Stomach (tissue), 4 donors: ENCODE measurements around the gene VAV3.

ENCODE experiments used
- POLR2A ChIP-seq, 4 donors: fragments of 450-650 bp; IDR thresholded peaks; one replicate each; pipeline ENCODE4 v1.6.1; 2016; ENCODE audit warnings: antibody characterized with exemption in 4 of 4, control low read depth in 2 of 4, mild to moderate bottlenecking in 1 of 4, moderate library complexity in 1 of 4
- TF ChIP-seq, protein P1 (sequence below), 7 experiments: fragments of 450-650 bp in 4 of 7; fragments of 200-600 bp in 3 of 7; sonication (generic) in 3 of 7; IDR thresholded peaks; one replicate each; pipeline ENCODE4 v1.5.1; 2016 to 2019; ENCODE audit warnings: antibody characterized with exemption in 7 of 7, control low read depth in 2 of 7, mild to moderate bottlenecking in 1 of 7

DNA sequence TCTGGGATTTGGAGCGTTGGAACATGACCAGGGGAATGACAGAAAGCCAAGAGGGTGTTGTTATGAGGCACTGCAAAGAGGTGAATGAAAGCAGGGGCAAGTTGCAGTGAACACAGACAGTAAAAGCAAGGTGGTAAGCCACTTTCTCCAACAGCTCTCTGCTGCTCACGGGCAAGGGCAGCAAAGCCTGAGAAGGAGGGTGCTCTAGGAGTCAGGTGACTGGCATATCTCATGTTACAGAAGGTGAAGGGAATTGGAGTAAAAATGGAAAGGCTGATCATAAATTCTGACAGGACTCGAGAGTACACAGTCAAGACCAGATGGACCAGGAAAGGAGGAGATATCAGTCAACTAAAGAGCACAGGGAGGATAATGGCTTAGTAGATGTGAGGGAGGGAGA, 14.5 kb downstream of the VAV3 start:
- no peak for TF ChIP-seq POLR2A (IDR thresholded peaks at IDR 0.05)
- TF ChIP-seq, protein P1, sequence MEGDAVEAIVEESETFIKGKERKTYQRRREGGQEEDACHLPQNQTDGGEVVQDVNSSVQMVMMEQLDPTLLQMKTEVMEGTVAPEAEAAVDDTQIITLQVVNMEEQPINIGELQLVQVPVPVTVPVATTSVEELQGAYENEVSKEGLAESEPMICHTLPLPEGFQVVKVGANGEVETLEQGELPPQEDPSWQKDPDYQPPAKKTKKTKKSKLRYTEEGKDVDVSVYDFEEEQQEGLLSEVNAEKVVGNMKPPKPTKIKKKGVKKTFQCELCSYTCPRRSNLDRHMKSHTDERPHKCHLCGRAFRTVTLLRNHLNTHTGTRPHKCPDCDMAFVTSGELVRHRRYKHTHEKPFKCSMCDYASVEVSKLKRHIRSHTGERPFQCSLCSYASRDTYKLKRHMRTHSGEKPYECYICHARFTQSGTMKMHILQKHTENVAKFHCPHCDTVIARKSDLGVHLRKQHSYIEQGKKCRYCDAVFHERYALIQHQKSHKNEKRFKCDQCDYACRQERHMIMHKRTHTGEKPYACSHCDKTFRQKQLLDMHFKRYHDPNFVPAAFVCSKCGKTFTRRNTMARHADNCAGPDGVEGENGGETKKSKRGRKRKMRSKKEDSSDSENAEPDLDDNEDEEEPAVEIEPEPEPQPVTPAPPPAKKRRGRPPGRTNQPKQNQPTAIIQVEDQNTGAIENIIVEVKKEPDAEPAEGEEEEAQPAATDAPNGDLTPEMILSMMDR (IDR thresholded peaks at IDR 0.05): no peak
